Measurements from ENCODE around the gene PPIL1. TPM values are rescaled to one million over a fixed set of nuclear protein-coding genes. Genes with fewer than 3 reads are reported as not detected.
"Not testable (repeated sequence)": the region's sequence is repeated elsewhere in the genome, so short reads cannot be mapped to it uniquely, and the experiment has no call there.

Gene PPIL1
- total RNA-seq, 2 donors from 2014 or later: 12.0 to 12.9 TPM

GRCh38 chr6:36904851-36905393, 30.3 kb upstream of the PPIL1 start:
- Histone ChIP-seq H3K9me3 (no peaks in the 10 kb centered on the region), H3K4me3 (no peak overlapping the region), H3K27ac (no peak overlapping the region), H3K4me1 (ENCODE audit: control insufficient read depth in 1 of 2, low read depth in 2 of 2) (peaks cover 29 to 33% of the 10 kb centered on the region in 2 donors), H3K36me3 (peaks cover 12% of the 10 kb centered on the region), H3K27me3 (replicated peaks; ENCODE audit: insufficient read depth) (no peaks in the 10 kb centered on the region)
- DNase-seq (ENCODE audit: low spot score) (no peak), ATAC-seq (ENCODE audit: insufficient number of reproducible peaks, low FRiP score, low read depth) (no peak)
- no peak for TF ChIP-seq CTCF (IDR thresholded peaks at IDR 0.05)

GRCh38 chr6:36904114-36904513, 29.5 kb upstream of the PPIL1 start:
- H3K9me3 ChIP-seq: no peaks in the 10 kb centered on the region
- TF ChIP-seq CTCF (IDR thresholded peaks at IDR 0.05): no peak
- ATAC-seq (ENCODE audit: insufficient number of reproducible peaks, low FRiP score, low read depth) (no peak), DNase-seq (ENCODE audit: low spot score) (no peak)
- peaks cover 19% of the 10 kb centered on the region for H3K36me3 ChIP-seq
- no peaks in the 10 kb centered on the region for H3K27me3 ChIP-seq (replicated peaks; ENCODE audit: insufficient read depth)
- no peak overlapping the region for H3K4me3 ChIP-seq
- no peak overlapping the region for H3K27ac ChIP-seq
- peaks cover 29 to 33% of the 10 kb centered on the region in 2 donors for H3K4me1 ChIP-seq (ENCODE audit: control insufficient read depth in 1 of 2, low read depth in 2 of 2)

GRCh38 chr6:36897609-36898008, 23.0 kb upstream of the PPIL1 start:
- no peaks in the 10 kb centered on the region for H3K9me3 ChIP-seq
- H3K4me1 ChIP-seq (ENCODE audit: control insufficient read depth in 1 of 2, low read depth in 2 of 2): no peaks in the 10 kb centered on the region
- no peak overlapping the region for H3K4me3 ChIP-seq
- peaks cover 34% of the 10 kb centered on the region for H3K36me3 ChIP-seq
- H3K27me3 ChIP-seq (replicated peaks; ENCODE audit: insufficient read depth): no peaks in the 10 kb centered on the region
- ATAC-seq (ENCODE audit: insufficient number of reproducible peaks, low FRiP score, low read depth) (no peak), DNase-seq (ENCODE audit: low spot score) (no peak)
- TF ChIP-seq CTCF (IDR thresholded peaks at IDR 0.05): no peak
- H3K27ac ChIP-seq: no peak overlapping the region

- H3K27me3 ChIP-seq (replicated peaks; ENCODE audit: insufficient read depth): no peaks in the 10 kb centered on the region
- no peak for TF ChIP-seq CTCF (IDR thresholded peaks at IDR 0.05)
- peaks cover 18% of the 10 kb centered on the region for H3K36me3 ChIP-seq
- H3K4me3 ChIP-seq: no peak overlapping the region
- no peaks in the 10 kb centered on the region for H3K4me1 ChIP-seq (ENCODE audit: control insufficient read depth in 1 of 2, low read depth in 2 of 2)
- ATAC-seq (ENCODE audit: insufficient number of reproducible peaks, low FRiP score, low read depth): no peak
- H3K27ac ChIP-seq: no peak overlapping the region
- H3K9me3 ChIP-seq: no peaks in the 10 kb centered on the region
- DNase-seq (ENCODE audit: low spot score): no peak
Observed at GRCh38 chr6:36893976-36894932, 19.7 kb upstream of the PPIL1 start.

- not testable (repeated sequence) for DNase-seq (ENCODE audit: low spot score); ATAC-seq (ENCODE audit: insufficient number of reproducible peaks, low FRiP score, low read depth); H3K9me3 ChIP-seq; H3K4me3 ChIP-seq; H3K27me3 ChIP-seq (replicated peaks; ENCODE audit: insufficient read depth); H3K27ac ChIP-seq; H3K36me3 ChIP-seq
- peaks cover 13 to 23% of the 10 kb centered on the region in 2 donors for H3K4me1 ChIP-seq (ENCODE audit: control insufficient read depth in 1 of 2, low read depth in 2 of 2)
Observed at GRCh38 chr6:36891153-36891552, 16.6 kb upstream of the PPIL1 start.
